ENCODE results near the gene TEAD1.

DNA sequence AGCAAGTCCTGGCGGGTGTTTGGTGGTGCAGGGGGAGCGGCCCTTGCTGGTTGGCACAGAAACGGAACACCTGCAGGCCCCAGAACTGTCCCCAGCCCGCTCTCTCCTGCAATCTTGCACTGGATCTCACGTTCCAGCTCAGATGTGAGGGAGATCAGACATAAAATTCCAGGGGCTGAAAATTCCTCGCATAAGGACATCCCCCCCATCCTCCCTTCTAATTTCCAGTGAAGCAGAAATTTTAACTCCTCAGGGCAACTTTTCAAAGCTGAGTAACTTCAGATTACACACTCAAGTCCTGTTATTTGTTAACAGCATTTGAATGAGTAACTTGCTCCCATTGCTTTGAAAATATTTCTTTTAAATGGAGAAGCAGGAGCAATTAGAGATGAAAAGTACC lies 294.6 kb downstream of the TEAD1 start:
- TF ChIP-seq, protein P1, sequence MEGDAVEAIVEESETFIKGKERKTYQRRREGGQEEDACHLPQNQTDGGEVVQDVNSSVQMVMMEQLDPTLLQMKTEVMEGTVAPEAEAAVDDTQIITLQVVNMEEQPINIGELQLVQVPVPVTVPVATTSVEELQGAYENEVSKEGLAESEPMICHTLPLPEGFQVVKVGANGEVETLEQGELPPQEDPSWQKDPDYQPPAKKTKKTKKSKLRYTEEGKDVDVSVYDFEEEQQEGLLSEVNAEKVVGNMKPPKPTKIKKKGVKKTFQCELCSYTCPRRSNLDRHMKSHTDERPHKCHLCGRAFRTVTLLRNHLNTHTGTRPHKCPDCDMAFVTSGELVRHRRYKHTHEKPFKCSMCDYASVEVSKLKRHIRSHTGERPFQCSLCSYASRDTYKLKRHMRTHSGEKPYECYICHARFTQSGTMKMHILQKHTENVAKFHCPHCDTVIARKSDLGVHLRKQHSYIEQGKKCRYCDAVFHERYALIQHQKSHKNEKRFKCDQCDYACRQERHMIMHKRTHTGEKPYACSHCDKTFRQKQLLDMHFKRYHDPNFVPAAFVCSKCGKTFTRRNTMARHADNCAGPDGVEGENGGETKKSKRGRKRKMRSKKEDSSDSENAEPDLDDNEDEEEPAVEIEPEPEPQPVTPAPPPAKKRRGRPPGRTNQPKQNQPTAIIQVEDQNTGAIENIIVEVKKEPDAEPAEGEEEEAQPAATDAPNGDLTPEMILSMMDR (conservative IDR thresholded peaks at IDR 0.05 in 1 of 2, IDR thresholded peaks at IDR 0.05 in 1 of 2; ENCODE audit: low read depth in 1 of 2, low read length in 2 of 2), result no peak
- no peak for TF ChIP-seq EZH2 (IDR thresholded peaks at IDR 0.05; ENCODE audit: low read length, missing control alignments)

Data from fibroblast of lung (primary cell).